ENCODE measurements around the gene UBAC1.

GRCh38 chr9:135890190-135891026 is 70.8 kb downstream of the UBAC1 start:
- TF ChIP-seq, protein P1, sequence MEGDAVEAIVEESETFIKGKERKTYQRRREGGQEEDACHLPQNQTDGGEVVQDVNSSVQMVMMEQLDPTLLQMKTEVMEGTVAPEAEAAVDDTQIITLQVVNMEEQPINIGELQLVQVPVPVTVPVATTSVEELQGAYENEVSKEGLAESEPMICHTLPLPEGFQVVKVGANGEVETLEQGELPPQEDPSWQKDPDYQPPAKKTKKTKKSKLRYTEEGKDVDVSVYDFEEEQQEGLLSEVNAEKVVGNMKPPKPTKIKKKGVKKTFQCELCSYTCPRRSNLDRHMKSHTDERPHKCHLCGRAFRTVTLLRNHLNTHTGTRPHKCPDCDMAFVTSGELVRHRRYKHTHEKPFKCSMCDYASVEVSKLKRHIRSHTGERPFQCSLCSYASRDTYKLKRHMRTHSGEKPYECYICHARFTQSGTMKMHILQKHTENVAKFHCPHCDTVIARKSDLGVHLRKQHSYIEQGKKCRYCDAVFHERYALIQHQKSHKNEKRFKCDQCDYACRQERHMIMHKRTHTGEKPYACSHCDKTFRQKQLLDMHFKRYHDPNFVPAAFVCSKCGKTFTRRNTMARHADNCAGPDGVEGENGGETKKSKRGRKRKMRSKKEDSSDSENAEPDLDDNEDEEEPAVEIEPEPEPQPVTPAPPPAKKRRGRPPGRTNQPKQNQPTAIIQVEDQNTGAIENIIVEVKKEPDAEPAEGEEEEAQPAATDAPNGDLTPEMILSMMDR (IDR thresholded peaks at IDR 0.05 in 2 of 3, conservative IDR thresholded peaks at IDR 0.05 in 1 of 3; ENCODE audit: borderline replicate concordance in 1 of 3, insufficient read depth in 1 of 3, low read depth in 2 of 3, low read length in 2 of 3) = no peak
- TF ChIP-seq ELF1 (IDR thresholded peaks at IDR 0.05; ENCODE audit: borderline replicate concordance, low read depth) (no peak), ZFX (IDR thresholded peaks at IDR 0.05) (no peak), EGR1 (IDR thresholded peaks at IDR 0.05; ENCODE audit: low read depth) (no peak), JUND (IDR thresholded peaks at IDR 0.05) (no peak)
